Esophagus squamous epithelium (tissue), 4 donors: ENCODE results near the gene EMB.
"Not testable (repeated sequence)": the region's sequence is repeated elsewhere in the genome, so short reads cannot be mapped to it uniquely, and the experiment has no call there.

Source experiments
- POLR2A ChIP-seq, 4 donors: fragments of 450-650 bp; IDR thresholded peaks; one replicate each; pipeline ENCODE4 v1.6.1; 2017; ENCODE audit warnings: antibody characterized with exemption in 4 of 4, mild to moderate bottlenecking in 4 of 4, moderate library complexity in 3 of 4
- TF ChIP-seq, protein P1 (sequence below), 6 experiments: fragments of 450-650 bp in 4 of 6; fragments of 200-600 bp in 2 of 6; sonication (generic) in 2 of 6; IDR thresholded peaks; one replicate each; pipeline ENCODE4 v1.5.1; 2016 to 2019; ENCODE audit warnings: antibody characterized with exemption in 6 of 6, mild to moderate bottlenecking in 4 of 6, moderate library complexity in 4 of 6

- TF ChIP-seq, protein P1, sequence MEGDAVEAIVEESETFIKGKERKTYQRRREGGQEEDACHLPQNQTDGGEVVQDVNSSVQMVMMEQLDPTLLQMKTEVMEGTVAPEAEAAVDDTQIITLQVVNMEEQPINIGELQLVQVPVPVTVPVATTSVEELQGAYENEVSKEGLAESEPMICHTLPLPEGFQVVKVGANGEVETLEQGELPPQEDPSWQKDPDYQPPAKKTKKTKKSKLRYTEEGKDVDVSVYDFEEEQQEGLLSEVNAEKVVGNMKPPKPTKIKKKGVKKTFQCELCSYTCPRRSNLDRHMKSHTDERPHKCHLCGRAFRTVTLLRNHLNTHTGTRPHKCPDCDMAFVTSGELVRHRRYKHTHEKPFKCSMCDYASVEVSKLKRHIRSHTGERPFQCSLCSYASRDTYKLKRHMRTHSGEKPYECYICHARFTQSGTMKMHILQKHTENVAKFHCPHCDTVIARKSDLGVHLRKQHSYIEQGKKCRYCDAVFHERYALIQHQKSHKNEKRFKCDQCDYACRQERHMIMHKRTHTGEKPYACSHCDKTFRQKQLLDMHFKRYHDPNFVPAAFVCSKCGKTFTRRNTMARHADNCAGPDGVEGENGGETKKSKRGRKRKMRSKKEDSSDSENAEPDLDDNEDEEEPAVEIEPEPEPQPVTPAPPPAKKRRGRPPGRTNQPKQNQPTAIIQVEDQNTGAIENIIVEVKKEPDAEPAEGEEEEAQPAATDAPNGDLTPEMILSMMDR (IDR thresholded peaks at IDR 0.05) = not testable (repeated sequence)
- not testable (repeated sequence) for TF ChIP-seq POLR2A (IDR thresholded peaks at IDR 0.05)
These were observed 1.8 kb upstream of the EMB start for GRCh38 chr5:50442559-50443539.
